GM12873 (cell line): ENCODE results near the gene CDCA7.

Source experiments
- CTCF ChIP-seq: IDR thresholded peaks from 2 replicates; pipeline ENCODE4 v1.5.1; 2012; ENCODE audit warnings: low read depth, mild to moderate bottlenecking, moderate library complexity, low read length, control low read depth; ENCODE audit not compliant: insufficient read depth; ENCODE audit errors: missing control alignments

CDCA7 gene

GRCh38 chr2:173397539-173397938, 42.9 kb downstream of the CDCA7 start:
- peak; percentile 30 for TF ChIP-seq CTCF

DNA sequence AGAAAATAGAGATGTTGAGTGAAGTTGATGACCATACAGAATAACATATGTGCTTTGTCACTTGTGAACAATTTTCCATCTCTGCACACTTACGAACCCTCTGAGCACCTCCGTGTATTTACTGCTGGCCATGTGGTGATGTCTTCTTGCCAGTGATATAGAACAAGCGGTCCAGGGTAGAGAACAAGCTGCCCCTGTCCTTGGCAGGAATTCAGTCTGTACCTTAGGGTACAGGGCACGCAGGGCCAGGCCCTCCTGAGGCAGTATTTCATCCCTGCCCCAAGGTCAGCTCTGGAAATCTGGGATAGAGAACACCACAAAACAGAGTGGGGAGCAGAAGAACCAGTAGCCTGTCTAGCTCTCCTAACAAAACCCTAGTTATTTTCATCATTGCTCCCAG, 44.6 kb downstream of the CDCA7 start:
- TF ChIP-seq CTCF: no peak

DNA sequence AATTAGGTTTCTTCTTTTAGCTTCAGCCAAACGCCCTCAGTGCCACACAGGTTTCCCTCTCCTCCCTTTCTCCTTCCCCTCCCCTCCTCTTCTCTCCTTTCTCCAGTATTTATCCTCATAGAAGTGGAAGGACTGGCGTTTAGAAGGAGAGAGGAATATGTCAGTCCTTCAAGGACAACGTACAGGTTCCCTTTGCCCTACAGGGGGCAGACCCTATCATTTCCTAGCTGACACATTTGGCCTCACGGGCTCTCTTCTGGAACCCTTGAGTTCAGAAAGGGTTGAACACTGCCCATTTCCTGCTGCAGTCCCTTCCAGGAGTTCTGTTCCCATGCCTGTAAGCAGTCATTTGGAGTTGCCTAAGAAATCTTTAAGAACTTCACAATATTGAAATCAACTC, 46.1 kb downstream of the CDCA7 start:
- TF ChIP-seq CTCF: peak; percentile 61

- no peak for TF ChIP-seq CTCF
These were observed 47.1 kb downstream of the CDCA7 start for GRCh38 chr2:173401716-173402326.

DNA sequence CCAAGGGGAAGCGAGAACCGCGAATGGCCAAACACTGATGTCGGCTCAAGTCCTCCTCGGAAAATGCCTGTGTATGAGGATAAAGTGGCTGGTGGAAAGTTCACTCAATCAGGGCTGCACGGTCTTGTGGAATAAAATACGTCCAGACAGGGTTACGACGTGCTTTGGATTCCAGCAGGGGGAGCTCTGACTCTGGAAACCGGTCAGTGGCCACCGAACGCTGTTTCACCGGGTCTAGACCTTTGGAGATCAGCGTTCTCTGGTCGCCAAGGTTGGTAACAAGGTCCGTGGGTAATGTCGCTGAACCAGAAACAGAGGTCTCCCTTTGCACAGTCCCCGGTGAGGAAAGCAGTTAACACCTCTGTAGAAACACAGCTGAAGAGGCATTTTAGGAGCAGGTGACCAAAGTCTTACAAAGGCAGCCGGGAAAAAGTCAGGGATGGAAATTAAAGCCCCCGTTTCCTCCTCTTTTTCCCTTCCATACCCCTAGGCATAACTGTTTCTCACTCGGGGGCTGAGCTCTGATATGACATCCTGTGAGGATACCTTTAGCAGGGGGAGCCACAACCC, 47.8 kb downstream of the CDCA7 start:
- TF ChIP-seq CTCF: peak; percentile 92

DNA sequence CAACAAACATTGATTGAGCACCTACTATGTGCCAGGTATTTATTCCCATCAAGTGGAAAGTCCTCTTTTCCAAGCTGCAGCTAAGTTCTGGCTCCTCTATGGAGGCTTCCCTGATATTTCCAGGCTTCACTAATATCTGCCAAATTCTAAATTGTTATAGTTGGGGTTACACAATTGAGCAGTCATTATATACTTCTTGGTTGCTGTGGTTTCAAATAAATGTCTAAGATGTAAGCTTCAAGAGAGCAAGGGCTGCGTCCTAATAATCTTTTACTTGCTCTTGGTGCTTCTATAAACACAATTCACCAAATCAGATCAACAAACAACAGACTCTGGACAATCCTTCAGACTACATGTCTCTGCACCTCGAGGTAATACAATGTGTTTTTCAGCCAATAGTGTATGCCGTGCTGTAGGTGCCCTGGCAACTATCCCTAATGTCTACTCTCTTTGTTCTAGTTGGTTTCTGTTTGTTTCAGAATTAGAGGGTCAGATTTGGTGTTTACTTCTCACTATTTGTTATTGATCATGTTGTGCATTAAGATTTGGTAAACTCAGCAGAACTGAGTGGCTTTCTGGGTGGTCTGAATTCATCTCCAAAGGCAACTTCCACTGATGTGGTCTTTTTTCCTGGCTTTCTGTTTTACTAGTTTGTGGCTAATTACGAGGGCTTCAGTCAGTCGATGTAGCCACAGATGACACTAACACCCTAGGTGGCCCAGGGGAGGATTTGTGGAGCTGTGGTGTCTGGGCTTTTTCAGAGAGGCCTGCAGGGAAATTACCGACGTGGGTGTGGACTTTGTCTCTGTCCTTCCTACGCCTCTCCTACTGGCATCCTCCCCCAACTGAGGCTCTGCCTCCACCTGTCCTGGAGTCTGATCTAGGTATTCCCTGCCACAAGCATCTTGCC, 50.4 kb downstream of the CDCA7 start:
- no peak for TF ChIP-seq CTCF

GRCh38 chr2:173407176-173407575, 52.5 kb downstream of the CDCA7 start:
- TF ChIP-seq CTCF: no peak
